HG03378 (cell line): ENCODE measurements around the gene RPIA.
"Not testable (repeated sequence)": the region's sequence is repeated elsewhere in the genome, so short reads cannot be mapped to it uniquely, and the experiment has no call there.

Experiments
- ATAC-seq: cut with Tn5 transposase; IDR thresholded peaks from one replicate; pipeline ENCODE4 v1.9.1; 2021; ENCODE audit warnings: mild to moderate bottlenecking, moderate library complexity; ENCODE audit not compliant: unreplicated experiment

Gene RPIA

GRCh38 chr2:88733155-88733902 is 41.9 kb downstream of the RPIA start:
- no peak for ATAC-seq

- ATAC-seq = no peak
Observed at GRCh38 chr2:88735133-88735532, 43.7 kb downstream of the RPIA start.

GRCh38 chr2:88735853-88736252 is 44.4 kb downstream of the RPIA start:
- ATAC-seq = no peak

DNA sequence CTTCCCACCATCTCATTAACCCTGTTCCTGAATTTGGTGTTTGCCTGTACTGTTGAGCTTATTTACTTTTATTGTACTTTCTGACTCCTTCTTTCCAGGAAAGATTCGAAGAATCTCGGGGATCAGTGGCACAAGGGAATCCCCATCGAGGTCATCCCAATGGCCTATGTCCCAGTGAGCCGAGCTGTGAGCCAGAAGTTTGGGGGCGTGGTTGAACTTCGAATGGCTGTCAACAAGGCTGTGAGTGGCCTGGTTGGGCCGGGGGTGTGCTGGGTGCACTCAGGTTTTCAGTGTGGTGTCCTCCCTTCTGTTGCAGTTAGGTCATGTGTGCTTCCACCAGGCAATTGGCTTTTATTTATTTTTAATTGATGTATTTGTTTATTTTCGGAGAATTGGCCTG is 45.0 kb downstream of the RPIA start:
- ATAC-seq = no peak

DNA sequence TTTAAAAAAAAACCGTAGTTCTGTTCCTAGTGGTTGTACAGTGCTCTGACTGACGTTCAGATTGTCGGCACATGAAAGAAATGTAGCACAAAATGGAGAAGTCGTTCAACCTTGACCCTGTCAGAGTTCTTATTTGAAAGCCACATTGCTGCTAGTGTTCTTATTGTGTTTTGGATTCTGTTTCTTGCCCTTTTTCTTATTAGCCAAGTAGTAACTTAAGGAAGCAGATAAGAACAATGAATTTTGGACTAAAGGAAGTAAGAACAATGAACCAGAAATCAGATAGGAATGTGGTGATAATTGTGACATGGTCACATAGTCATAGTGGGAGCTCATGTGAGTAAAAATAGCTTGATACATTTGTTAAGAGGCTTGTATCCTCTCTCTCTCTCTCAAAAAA is 45.9 kb downstream of the RPIA start:
- ATAC-seq = no peak

- ATAC-seq = no peak
Observed at GRCh38 chr2:88738271-88738670, 46.8 kb downstream of the RPIA start.

GRCh38 chr2:88739985-88740600 is 48.6 kb downstream of the RPIA start:
- ATAC-seq = peak; percentile 84

GRCh38 chr2:88746929-88747490 is 55.5 kb downstream of the RPIA start:
- ATAC-seq = no peak

- ATAC-seq = no peak
Observed at GRCh38 chr2:88747990-88748389, 56.5 kb downstream of the RPIA start.

GRCh38 chr2:88751768-88752167 is 60.3 kb downstream of the RPIA start:
- no peak for ATAC-seq

GRCh38 chr2:88753833-88754584 is 62.5 kb downstream of the RPIA start:
- ATAC-seq = peak; percentile 90

DNA sequence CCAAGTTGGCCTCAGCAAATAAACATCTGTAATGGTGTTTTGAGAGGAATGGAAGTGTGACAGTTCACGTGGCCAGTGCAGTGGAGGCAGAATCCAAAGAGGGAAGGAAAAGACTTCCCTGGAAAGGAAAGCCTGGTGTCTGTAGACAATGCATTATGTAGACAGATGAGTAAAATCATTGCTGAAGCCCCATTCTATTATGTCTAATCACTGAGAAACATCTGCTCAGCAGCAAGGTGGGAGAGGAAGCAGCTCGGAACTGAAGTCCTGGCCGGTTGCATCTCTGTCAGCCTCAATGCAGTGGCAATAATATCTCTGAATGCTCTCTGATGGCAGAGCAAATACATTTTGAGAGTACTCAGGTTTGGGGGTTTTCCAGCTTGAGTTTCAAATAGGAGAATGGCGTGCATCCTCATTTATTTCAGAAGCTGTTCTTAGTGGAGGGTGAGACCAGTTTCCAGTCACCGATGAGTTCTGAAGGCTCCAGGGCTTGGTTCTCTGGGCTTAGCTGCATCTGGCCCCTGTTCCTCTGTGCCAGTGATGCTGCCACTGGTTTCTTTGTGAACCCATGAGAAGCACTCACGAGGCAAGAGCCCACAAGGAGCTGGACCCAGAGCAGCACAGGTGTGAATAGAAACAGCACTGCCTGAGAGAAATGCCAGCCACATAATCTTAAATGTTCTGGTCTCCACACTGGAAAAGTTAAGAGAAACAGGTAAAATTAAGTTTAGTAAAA is 63.3 kb downstream of the RPIA start:
- ATAC-seq = peak; percentile 35

- ATAC-seq = no peak
Observed at GRCh38 chr2:88755836-88756235, 64.4 kb downstream of the RPIA start.

- ATAC-seq = no peak
Observed at GRCh38 chr2:88757025-88757424, 65.6 kb downstream of the RPIA start.

DNA sequence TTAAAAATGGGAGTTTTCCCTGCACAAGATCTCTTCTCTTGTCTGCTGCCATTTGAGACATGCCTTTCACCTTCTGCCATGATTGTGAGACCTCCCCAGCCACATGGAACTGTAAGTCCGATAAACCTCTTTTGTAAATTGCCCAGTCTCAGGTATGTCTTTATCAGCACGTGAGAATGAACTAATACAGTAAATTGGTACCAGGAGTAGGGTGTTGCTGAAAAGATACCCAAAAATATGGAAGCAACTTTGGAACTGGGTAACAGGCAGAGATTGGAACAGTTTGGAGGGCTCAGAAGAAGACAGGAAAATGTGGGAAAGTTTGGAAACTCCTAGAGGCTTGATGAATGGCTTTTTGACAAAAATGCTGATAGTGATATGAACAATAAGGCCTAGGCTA is 67.2 kb downstream of the RPIA start:
- ATAC-seq = not testable (repeated sequence)

DNA sequence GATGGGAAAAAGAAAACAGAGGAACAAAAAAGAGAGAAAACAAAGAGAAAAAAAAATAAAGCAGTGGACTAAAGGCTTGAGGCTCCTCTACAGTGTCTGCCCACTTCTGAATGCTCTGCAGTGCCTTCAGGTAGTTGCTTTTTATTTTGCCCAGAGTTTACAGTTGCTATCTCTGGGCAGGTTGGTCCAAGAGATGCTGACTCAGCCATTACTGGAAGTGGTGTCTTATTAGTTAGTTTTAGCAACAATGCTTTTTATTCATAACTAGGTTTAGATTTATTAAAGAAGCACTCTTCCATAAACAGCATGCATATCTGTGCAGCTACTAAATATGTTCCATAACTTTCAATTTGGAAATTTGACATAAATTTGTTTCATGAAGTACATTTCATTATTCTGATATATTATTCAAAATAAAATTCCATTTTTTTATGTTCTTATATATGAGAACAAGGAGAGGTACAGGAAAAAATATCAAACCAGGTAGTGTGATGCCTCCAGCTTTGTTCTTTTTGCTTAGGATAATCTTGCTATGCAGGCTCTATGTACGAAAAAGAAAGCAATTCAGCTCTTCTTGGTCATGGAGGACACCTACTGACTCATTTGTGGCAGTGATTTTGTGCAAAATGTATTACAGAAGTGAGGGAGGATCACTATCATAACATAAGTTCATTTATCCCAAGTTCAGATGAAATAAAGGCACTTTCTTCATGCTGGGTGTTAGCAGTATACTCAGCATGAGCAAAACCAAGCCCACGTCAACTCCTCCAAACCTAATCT is 69.5 kb downstream of the RPIA start:
- ATAC-seq = no peak

DNA sequence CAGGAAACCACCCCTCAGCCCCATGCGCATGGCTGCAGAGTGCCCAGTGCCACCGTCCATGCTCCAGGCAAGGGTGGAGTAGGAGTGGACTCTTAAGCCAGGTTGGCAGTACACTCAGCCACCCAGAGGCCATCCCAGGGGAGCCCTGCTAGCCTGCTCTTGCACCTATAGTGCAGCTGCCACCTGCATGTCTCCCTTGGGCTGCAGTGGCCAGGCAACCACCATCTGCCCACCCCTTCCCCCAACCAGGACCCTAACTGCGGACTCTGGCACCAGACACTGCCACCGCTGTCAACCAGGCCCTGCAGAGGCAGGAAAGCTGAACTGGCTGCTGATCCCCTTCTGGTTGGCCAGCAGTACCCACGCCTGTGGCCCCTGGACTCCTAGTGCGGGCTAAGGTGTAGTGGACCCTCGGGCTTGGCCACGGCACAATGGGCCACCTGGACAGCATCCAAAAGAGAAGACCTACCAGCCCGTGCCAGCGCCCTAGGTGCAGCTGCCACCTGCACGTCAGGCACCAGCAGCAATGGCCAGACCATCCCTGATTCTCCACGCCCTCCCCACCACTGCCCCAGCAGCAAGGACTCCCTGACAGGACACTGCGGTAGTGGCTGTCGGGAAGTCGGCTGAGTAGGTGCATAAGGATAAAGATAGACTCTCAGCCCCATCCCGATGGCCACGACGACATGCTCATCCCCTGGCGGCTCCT is 72.8 kb downstream of the RPIA start:
- ATAC-seq = no peak

GRCh38 chr2:88764850-88765153 is 73.3 kb downstream of the RPIA start:
- ATAC-seq = no peak

DNA sequence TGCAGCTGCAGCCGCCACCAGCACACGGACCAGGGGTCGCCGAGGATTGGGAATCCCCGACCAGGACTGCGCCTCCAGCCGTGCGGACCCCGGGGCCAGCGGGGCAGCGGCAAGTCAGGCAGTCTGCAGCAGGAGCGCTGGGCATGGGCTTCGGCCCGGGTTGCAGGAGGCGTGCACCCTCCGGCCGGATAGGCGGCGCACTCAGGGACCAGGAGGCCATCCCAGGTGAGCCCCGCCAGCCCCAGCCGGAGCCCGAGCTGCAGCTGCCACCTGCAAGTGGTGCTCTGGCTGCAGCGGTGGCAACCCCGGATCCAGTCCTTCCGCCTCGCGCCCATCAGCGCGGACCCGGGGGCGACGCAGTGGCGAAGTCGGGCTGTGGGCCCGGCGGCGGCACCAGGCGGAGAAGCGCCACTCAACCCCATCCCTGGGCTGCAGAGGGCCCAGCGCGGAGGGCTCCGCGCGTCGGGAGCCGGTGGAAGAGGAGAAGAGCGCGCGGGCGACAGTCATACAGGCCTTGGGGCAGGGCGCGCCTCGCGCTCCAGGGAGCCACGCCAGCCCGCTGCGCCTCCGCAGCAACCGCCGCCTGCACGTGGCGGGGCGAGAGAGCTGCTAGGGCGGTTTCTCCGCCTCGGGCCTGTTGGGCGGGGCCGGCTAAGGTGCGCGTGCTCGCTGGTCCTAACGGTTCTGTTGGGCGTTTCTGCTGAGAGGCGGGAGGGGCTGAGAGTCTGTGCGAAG is 73.8 kb downstream of the RPIA start:
- ATAC-seq = no peak
